ENCODE measurements around the gene PNRC2.
A peak's percentile ranks its signal among the peaks of the same experiment; 100 is the strongest.

The PNRC2 gene, protein sequence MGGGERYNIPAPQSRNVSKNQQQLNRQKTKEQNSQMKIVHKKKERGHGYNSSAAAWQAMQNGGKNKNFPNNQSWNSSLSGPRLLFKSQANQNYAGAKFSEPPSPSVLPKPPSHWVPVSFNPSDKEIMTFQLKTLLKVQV

DNA sequence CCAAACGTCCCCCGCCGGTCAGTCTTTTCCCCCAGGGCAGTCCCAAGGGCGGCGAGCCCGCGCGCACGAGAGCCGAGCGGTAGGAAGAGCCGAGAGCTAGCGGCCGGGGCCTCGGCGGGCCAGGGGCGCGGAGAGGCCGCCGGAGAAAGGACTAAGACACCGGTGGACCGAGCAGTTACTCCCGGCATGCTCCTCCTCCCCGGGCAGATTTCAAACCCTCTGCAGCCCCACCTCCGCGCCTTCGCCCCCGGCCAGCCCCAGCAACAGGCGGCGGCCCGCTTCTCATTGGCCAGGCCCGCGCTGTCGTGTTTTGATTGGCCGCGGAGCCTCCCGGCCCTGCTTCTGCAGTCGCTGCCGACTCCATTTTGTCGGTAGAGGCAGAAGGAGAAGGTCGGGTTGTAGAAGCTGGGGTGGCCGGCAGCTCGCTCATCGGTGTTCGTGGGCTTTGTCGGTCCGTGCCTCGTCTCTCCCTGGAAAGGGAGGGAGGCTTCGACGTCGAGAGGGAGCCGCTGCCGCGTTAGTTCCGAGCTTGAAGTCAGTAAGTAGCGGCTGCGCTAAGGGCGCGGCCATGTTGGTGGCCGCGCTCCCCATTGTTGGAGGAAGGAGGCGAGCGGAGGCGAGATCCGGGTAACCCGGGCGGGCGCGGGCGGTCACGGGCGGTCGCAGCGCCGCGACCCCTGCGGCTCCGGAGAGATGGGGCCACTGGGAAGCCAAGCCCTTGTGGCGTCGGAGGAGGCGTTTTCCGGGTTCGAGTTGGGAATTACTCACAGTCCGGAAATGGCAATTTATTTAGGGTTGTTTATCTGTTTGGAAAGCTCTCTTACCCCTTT lies at the start of gene PNRC2:
TSS of gene PNRC2 (plus strand) at position 368 of the 830 bp plus-strand sequence. CDS start 1,630 bp downstream, outside the sequence.
- no peaks in the 10 kb centered on the region for H3K9me3 Mint-ChIP-seq
- no peaks in the 10 kb centered on the region for H3K27me3 Mint-ChIP-seq
- H3K4me3 Mint-ChIP-seq = peak within 1 kb of the TSS; percentile 100
- H3K4me1 Mint-ChIP-seq = peaks cover 52% of the 10 kb centered on the region
- peaks cover 19% of the 10 kb centered on the region for H3K36me3 Mint-ChIP-seq
- peak within 1 kb of the TSS; percentile 100 for H3K27ac Mint-ChIP-seq

- H3K4me1 Mint-ChIP-seq = peaks cover 60% of the 10 kb centered on the region
- H3K27ac Mint-ChIP-seq = no peak overlapping the region
- no peaks in the 10 kb centered on the region for H3K27me3 Mint-ChIP-seq
- no peaks in the 10 kb centered on the region for H3K36me3 Mint-ChIP-seq
- H3K4me3 Mint-ChIP-seq = no peak overlapping the region
- no peaks in the 10 kb centered on the region for H3K9me3 Mint-ChIP-seq
Measured at GRCh38 chr1:23910144-23910543, 49.5 kb upstream of the PNRC2 start.

GRCh38 chr1:23910553-23911246 lies 48.9 kb upstream of the PNRC2 start:
- H3K9me3 Mint-ChIP-seq = no peaks in the 10 kb centered on the region
- H3K27me3 Mint-ChIP-seq = no peaks in the 10 kb centered on the region
- H3K27ac Mint-ChIP-seq = no peak overlapping the region
- no peak overlapping the region for H3K4me3 Mint-ChIP-seq
- peaks cover 60% of the 10 kb centered on the region for H3K4me1 Mint-ChIP-seq
- no peaks in the 10 kb centered on the region for H3K36me3 Mint-ChIP-seq

GRCh38 chr1:23911921-23912320 lies 47.7 kb upstream of the PNRC2 start:
- no peak overlapping the region for H3K4me3 Mint-ChIP-seq
- no peaks in the 10 kb centered on the region for H3K27me3 Mint-ChIP-seq
- H3K4me1 Mint-ChIP-seq = peaks cover 66% of the 10 kb centered on the region
- no peaks in the 10 kb centered on the region for H3K36me3 Mint-ChIP-seq
- H3K9me3 Mint-ChIP-seq = no peaks in the 10 kb centered on the region
- no peak overlapping the region for H3K27ac Mint-ChIP-seq

DNA sequence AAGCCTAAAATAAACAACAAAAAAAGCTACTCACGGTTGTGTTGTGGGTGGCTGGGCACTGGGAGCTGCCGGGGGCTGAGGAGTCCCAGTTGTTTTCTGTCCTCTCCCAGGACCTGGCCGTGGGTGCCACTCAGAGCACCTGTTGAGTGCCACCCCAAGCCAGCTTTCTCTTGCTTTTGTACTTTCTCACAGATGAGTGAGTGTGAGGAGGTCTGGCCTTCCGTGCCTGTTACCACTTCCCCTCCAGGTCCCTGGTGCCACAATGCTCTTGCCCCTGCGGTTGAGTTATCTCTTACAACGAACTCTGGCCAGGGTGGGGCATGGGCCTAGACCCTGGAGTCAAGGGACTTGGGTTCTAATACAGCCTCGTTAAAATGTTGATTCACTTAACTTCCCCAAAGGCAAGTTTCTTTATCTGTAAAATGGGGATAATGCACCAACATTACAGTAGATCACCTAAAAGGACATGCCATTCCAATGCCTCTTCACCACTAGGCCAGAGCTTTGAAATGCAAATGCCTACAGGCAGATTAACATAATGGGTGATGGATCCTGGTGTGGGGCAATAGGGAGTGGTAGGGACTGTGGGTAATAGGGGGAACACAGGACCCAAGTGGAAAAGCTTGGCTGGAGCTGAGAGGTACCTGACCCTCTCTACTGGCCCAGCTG lies 46.3 kb upstream of the PNRC2 start, which contains the start of gene CNR2:
TSS of gene CNR2 (minus strand) at position 151 of the 669 bp plus-strand sequence. CDS start 37,745 bp downstream, outside the sequence.
- no peaks in the 10 kb centered on the region for H3K27me3 Mint-ChIP-seq
- peak within 1 kb of the TSS; percentile 3 for H3K4me3 Mint-ChIP-seq
- peaks cover 67% of the 10 kb centered on the region for H3K4me1 Mint-ChIP-seq
- H3K27ac Mint-ChIP-seq = no peak within 1 kb of the TSS
- no peaks in the 10 kb centered on the region for H3K9me3 Mint-ChIP-seq
- no peaks in the 10 kb centered on the region for H3K36me3 Mint-ChIP-seq

GRCh38 chr1:23914921-23915320 lies 44.7 kb upstream of the PNRC2 start:
- H3K4me1 Mint-ChIP-seq = peaks cover 52% of the 10 kb centered on the region
- no peak overlapping the region for H3K4me3 Mint-ChIP-seq
- no peaks in the 10 kb centered on the region for H3K36me3 Mint-ChIP-seq
- no peaks in the 10 kb centered on the region for H3K27me3 Mint-ChIP-seq
- no peaks in the 10 kb centered on the region for H3K9me3 Mint-ChIP-seq
- peak overlapping the region; percentile 35 for H3K27ac Mint-ChIP-seq

- no peak overlapping the region for H3K27ac Mint-ChIP-seq
Measured at GRCh38 chr1:23915466-23915865, 44.2 kb upstream of the PNRC2 start.

GRCh38 chr1:23916209-23917131 lies 43.2 kb upstream of the PNRC2 start:
- Mint-ChIP-seq H3K27ac (no peak overlapping the region), H3K4me3 (no peak overlapping the region)

More at GRCh38 chr1:23915466-23915865, 44.2 kb upstream of the PNRC2 start:
- no peaks in the 10 kb centered on the region for H3K9me3 Mint-ChIP-seq
- peaks cover 47% of the 10 kb centered on the region for H3K4me1 Mint-ChIP-seq
- no peaks in the 10 kb centered on the region for H3K36me3 Mint-ChIP-seq
- H3K4me3 Mint-ChIP-seq = no peak overlapping the region
- no peaks in the 10 kb centered on the region for H3K27me3 Mint-ChIP-seq

GRCh38 chr1:23922321-23922943 lies 37.2 kb upstream of the PNRC2 start:
- no peaks in the 10 kb centered on the region for H3K27me3 Mint-ChIP-seq
- H3K27ac Mint-ChIP-seq = no peak overlapping the region
- no peaks in the 10 kb centered on the region for H3K36me3 Mint-ChIP-seq
- H3K4me3 Mint-ChIP-seq = no peak overlapping the region
- no peaks in the 10 kb centered on the region for H3K4me1 Mint-ChIP-seq
- H3K9me3 Mint-ChIP-seq = no peaks in the 10 kb centered on the region

More at GRCh38 chr1:23916209-23917131, 43.2 kb upstream of the PNRC2 start:
- Mint-ChIP-seq H3K36me3 (no peaks in the 10 kb centered on the region), H3K9me3 (no peaks in the 10 kb centered on the region), H3K27me3 (no peaks in the 10 kb centered on the region), H3K4me1 (peaks cover 38% of the 10 kb centered on the region)

DNA sequence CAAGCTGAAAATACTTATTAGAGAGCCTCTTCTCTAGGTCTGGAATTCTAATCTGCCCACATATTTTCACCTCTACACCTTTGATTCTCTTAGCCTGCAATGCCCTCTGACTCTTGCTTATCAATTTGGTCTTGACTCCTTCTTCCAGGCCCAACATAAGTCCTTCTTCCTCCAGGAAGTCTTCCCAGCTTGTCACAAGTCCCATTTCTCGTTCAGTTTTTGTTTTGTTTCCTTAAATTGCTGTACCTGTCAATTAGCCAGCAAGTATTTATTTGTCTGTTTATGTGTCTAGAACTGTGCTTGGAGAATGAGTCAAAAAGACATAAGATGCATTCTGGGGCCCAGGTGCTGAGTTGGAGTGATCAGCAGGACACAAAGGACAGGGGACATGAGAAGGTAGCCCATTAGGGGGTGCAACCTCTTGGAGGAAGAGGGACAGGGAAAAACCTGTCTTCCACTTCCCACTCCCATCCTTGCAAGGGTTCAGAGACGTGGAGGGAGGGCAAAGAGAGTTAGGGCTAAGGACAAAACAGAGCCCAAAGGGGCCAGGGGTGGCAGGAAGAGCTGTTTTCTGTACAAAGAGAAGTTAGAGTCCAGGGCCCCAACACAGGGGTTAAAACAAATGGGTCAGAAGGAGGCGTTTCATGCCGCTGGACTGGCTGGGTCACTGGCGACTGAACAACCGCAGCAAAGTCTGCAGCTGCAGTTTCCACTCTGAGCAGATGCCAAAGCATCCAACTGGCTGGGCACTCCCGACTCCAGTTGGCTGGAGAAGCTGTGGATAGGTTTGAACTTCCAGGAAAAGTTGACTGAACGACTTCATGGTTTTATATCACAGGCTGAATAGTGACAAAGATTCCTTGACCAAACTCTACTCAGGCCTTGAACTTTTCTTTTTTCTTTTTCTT lies 35.8 kb upstream of the PNRC2 start:
- no peak overlapping the region for H3K27ac Mint-ChIP-seq
- H3K4me1 Mint-ChIP-seq = no peaks in the 10 kb centered on the region
- no peak overlapping the region for H3K4me3 Mint-ChIP-seq
- no peaks in the 10 kb centered on the region for H3K9me3 Mint-ChIP-seq
- H3K27me3 Mint-ChIP-seq = no peaks in the 10 kb centered on the region
- no peaks in the 10 kb centered on the region for H3K36me3 Mint-ChIP-seq

DNA sequence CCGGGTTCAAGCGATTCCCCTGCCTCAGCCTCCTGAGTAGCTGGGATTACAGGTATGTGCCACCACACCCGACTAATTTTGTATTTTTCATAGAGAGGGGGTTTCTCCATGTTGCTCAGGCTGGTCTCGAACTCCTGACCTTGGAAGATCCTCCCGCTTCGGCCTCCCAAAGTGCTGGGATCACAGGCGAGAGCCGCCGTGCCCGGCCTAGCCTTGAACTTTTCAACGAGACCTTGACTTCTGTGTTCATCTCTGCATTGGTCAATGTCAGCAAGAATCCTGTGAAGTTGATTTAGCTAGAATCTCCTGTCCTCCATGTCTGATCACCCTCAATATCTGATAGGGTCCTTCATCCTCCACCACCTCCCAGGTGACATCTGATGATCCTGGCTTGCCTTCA lies 35.0 kb upstream of the PNRC2 start:
- H3K27me3 Mint-ChIP-seq = no peaks in the 10 kb centered on the region
- no peak overlapping the region for H3K4me3 Mint-ChIP-seq
- no peaks in the 10 kb centered on the region for H3K9me3 Mint-ChIP-seq
- no peaks in the 10 kb centered on the region for H3K4me1 Mint-ChIP-seq
- H3K36me3 Mint-ChIP-seq = no peaks in the 10 kb centered on the region
- H3K27ac Mint-ChIP-seq = no peak overlapping the region

DNA sequence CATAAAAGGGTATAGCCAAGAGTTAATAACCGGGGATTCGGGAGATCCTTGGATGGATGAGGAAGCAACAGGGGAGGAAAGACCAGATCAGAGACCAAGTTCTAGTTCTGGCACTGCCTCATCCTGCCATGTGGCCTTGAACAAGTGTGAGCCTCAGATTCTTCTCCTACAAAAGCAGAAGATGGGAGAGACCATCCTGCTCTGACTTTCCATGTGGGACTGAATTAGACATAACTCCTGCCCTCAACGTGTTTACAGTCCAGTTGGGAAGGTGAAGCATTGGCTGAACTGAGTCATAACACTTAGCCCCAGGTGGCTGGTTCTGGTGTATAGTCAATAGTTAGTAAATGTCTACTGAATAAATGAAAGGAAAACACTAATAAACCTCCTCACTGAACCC lies 34.3 kb upstream of the PNRC2 start:
- Mint-ChIP-seq H3K27ac (no peak overlapping the region), H3K27me3 (no peaks in the 10 kb centered on the region), H3K4me3 (no peak overlapping the region), H3K4me1 (no peaks in the 10 kb centered on the region), H3K36me3 (no peaks in the 10 kb centered on the region), H3K9me3 (no peaks in the 10 kb centered on the region)

DNA sequence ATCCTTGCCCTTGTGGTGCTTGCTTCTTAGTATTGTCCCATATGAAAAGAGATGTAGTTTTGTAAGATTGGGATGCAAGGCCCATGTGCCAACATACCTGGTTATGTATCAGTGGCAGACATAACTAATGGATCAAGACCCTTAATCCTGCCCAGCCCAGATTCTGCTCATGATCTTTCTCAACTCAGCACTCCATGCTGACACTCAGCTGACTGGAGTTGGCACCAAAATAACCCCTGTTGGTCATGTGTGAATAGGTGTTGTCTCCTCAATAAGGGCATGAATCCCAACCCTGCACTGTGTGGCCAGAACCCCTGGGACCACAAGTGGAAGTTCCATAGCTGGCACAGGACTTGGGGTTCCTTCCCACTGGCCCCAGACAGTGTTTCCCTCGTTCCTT lies 32.5 kb upstream of the PNRC2 start:
- H3K4me3 Mint-ChIP-seq = no peak overlapping the region
- H3K27me3 Mint-ChIP-seq = no peaks in the 10 kb centered on the region

More for the DNA sequence above, 32.5 kb upstream of the PNRC2 start:
- Mint-ChIP-seq H3K9me3 (no peaks in the 10 kb centered on the region), H3K27ac (no peak overlapping the region), H3K4me1 (no peaks in the 10 kb centered on the region), H3K36me3 (no peaks in the 10 kb centered on the region)
